Neural crest cell (in vitro differentiated cells): ENCODE measurements around the gene GAN. TPM values are rescaled to one million over a fixed set of nuclear protein-coding genes. Genes with fewer than 3 reads are reported as not detected.

Source experiments
- DNase-seq: peaks from one replicate; pipeline ENCODE4 v3.0.0; 2021; ENCODE audit warnings: low read depth, mixed read lengths, low spot score
- H3K27ac Mint-ChIP-seq: one replicate; pipeline ENCODE4 v1.8.0; 2021; ENCODE audit warnings: mild to moderate bottlenecking, mixed read lengths; ENCODE audit not compliant: unreplicated experiment
- H3K27me3 Mint-ChIP-seq: 2 replicates; pipeline ENCODE4 v1.8.0; 2021; ENCODE audit warnings: low read depth, mild to moderate bottlenecking, mixed read lengths
- H3K36me3 Mint-ChIP-seq: 2 replicates; pipeline ENCODE4 v1.8.0; 2021; ENCODE audit warnings: low read depth, mild to moderate bottlenecking, mixed read lengths
- H3K4me1 Mint-ChIP-seq: 2 replicates; pipeline ENCODE4 v1.8.0; 2021; ENCODE audit warnings: mixed read lengths
- H3K4me3 Mint-ChIP-seq: one replicate; pipeline ENCODE4 v1.8.0; 2021; ENCODE audit warnings: mild to moderate bottlenecking, mixed read lengths
- H3K9me3 Mint-ChIP-seq: 2 replicates; pipeline ENCODE4 v1.8.0; 2021; ENCODE audit warnings: mixed read lengths
- CTCF ChIP-seq: fragments of 200-600 bp; sonication (generic); conservative IDR thresholded peaks from 2 replicates; pipeline ENCODE4 v1.5.0; 2021; ENCODE audit warnings: antibody characterized with exemption, mild to moderate bottlenecking
- total RNA-seq: library from RNA; stranded (reverse); gene quantifications from 2 replicates; pipeline ENCODE4 v1.2.1, GENCODE V29; 2021

The GAN gene
- total RNA-seq, 1 donor from 2014 or later: 16.1 TPM

- Mint-ChIP-seq H3K27me3 (no peaks in the 10 kb centered on the region), H3K36me3 (no peaks in the 10 kb centered on the region), H3K27ac (no peak overlapping the region), H3K4me1 (peaks cover 11% of the 10 kb centered on the region), H3K9me3 (no peaks in the 10 kb centered on the region), H3K4me3 (no peak overlapping the region)
- TF ChIP-seq CTCF: no peak
- no peak for DNase-seq
These were observed 10.0 kb downstream of the GAN start for GRCh38 chr16:81324808-81325207.

GRCh38 chr16:81327011-81327410, 12.2 kb downstream of the GAN start:
- TF ChIP-seq CTCF: no peak
- no peaks in the 10 kb centered on the region for H3K27me3 Mint-ChIP-seq
- H3K36me3 Mint-ChIP-seq: peaks cover 2% of the 10 kb centered on the region
- no peaks in the 10 kb centered on the region for H3K9me3 Mint-ChIP-seq
- no peak for DNase-seq
- H3K27ac Mint-ChIP-seq: no peak overlapping the region
- peaks cover 11% of the 10 kb centered on the region for H3K4me1 Mint-ChIP-seq
- H3K4me3 Mint-ChIP-seq: no peak overlapping the region

GRCh38 chr16:81327447-81328196, 12.9 kb downstream of the GAN start:
- Mint-ChIP-seq H3K9me3 (no peaks in the 10 kb centered on the region), H3K4me3 (no peak overlapping the region)
- no peak for TF ChIP-seq CTCF

GRCh38 chr16:81329947-81330346, 15.2 kb downstream of the GAN start:
- H3K27ac Mint-ChIP-seq: peak overlapping the region; percentile 63
- no peak for TF ChIP-seq CTCF
- no peak overlapping the region for H3K4me3 Mint-ChIP-seq
- H3K4me1 Mint-ChIP-seq: peaks cover 11% of the 10 kb centered on the region
- H3K36me3 Mint-ChIP-seq: peaks cover 9% of the 10 kb centered on the region
- H3K27me3 Mint-ChIP-seq: no peaks in the 10 kb centered on the region
- H3K9me3 Mint-ChIP-seq: no peaks in the 10 kb centered on the region
- DNase-seq: no peak

More at GRCh38 chr16:81327447-81328196, 12.9 kb downstream of the GAN start:
- DNase-seq: no peak
- peaks cover 11% of the 10 kb centered on the region for H3K4me1 Mint-ChIP-seq
- H3K36me3 Mint-ChIP-seq: peaks cover 2% of the 10 kb centered on the region
- H3K27ac Mint-ChIP-seq: no peak overlapping the region
- no peaks in the 10 kb centered on the region for H3K27me3 Mint-ChIP-seq

- no peak overlapping the region for H3K4me3 Mint-ChIP-seq
These were observed 18.6 kb downstream of the GAN start for GRCh38 chr16:81333356-81333755.

More at GRCh38 chr16:81333356-81333755, 18.6 kb downstream of the GAN start:
- no peaks in the 10 kb centered on the region for H3K27me3 Mint-ChIP-seq
- H3K9me3 Mint-ChIP-seq: no peaks in the 10 kb centered on the region
- no peak overlapping the region for H3K27ac Mint-ChIP-seq
- H3K36me3 Mint-ChIP-seq: peaks cover 11% of the 10 kb centered on the region
- peaks cover 5% of the 10 kb centered on the region for H3K4me1 Mint-ChIP-seq
- DNase-seq: no peak
- TF ChIP-seq CTCF: no peak
